ENCODE results near the gene MTUS2.

DNA sequence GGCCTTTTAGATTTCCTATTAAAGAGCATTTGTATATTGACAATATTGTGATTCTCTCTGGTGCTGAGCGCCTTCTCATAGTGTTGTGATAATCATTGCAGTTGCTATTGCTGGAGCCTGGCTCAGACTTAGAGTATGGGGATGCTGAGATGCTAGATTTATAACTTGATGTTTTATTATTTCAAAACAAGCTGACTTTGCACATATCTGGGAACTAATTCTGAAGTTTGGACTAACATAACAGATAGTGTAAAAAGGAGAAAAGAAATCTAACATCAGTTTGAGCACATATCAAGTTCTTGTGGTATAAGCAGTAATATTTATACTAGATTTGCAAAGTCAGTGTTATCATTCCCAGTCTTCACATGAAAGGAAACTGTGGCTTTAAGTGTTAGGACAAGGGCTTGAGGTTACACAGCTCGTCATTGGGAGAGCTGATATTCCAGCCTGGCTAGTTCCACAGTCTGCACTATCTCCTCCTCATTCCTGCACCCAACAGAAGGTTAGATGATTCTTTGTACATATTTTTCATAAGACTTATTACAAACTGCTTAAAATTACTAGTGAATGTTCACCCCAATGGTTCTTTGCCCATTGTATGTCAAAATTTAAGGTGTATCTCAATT lies 279.8 kb downstream of the MTUS2 start:
- TF ChIP-seq YY1 (IDR thresholded peaks at IDR 0.05; ENCODE audit: borderline replicate concordance in 1 of 3, control insufficient read depth in 1 of 3, extremely low read depth in 1 of 3, insufficient read depth in 3 of 3, insufficient read length in 1 of 3, insufficient replicate concordance in 2 of 3, low read depth in 1 of 3, low read length in 2 of 3) (no peak), HCFC1 (IDR thresholded peaks at IDR 0.05; ENCODE audit: low read depth, low read length) (no peak), CTCF (IDR thresholded peaks at IDR 0.05 in 2 of 3, conservative IDR thresholded peaks at IDR 0.05 in 1 of 3; ENCODE audit: insufficient read depth in 2 of 3, low read depth in 1 of 3, low read length in 3 of 3) (no peak), UBTF (IDR thresholded peaks at IDR 0.05; ENCODE audit: borderline replicate concordance in 1 of 2, low read depth in 2 of 2, low read length in 2 of 2) (no peak), POLR2A (conservative IDR thresholded peaks at IDR 0.05) (no peak), ARHGAP35 (IDR thresholded peaks at IDR 0.05; ENCODE audit: partially characterized antibody) (no peak), NFE2 (IDR thresholded peaks at IDR 0.05; ENCODE audit: low read depth) (no peak), RFX5 (IDR thresholded peaks at IDR 0.05; ENCODE audit: low read depth, low read length) (no peak), LEF1 (IDR thresholded peaks at IDR 0.05) (no peak), NFATC3 (IDR thresholded peaks at IDR 0.05) (no peak)
- TF ChIP-seq, protein P1, sequence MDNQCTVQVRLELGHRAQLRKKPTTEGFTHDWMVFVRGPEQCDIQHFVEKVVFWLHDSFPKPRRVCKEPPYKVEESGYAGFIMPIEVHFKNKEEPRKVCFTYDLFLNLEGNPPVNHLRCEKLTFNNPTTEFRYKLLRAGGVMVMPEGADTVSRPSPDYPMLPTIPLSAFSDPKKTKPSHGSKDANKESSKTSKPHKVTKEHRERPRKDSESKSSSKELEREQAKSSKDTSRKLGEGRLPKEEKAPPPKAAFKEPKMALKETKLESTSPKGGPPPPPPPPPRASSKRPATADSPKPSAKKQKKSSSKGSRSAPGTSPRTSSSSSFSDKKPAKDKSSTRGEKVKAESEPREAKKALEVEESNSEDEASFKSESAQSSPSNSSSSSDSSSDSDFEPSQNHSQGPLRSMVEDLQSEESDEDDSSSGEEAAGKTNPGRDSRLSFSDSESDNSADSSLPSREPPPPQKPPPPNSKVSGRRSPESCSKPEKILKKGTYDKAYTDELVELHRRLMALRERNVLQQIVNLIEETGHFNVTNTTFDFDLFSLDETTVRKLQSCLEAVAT (IDR thresholded peaks at IDR 0.05), result no peak

Measured in K562 (cell line).